Calu3 (cell line): ENCODE measurements around the gene ISYNA1. TPM values are rescaled to one million over a fixed set of nuclear protein-coding genes. Genes with fewer than 3 reads are reported as not detected.

Experiments used
- BruUV-seq: library from RNA; stranded (reverse); fragments of 400-500 nt; replicated peaks from 2 replicates; lab custom pipeline; 2021; lab: Mats Ljungman, UMichigan
- CTCF ChIA-PET: fragments of 300-600 bp; sonication (Branson Sonifier 250); formaldehyde crosslinking; loops from one replicate; lab custom pipeline; 2022; ENCODE audit warnings: antibody characterized with exemption; lab: Charles Lee
- DNase-seq: peaks from one replicate; pipeline ENCODE4 v3.0.0; 2022
- H3K27ac Mint-ChIP-seq: one replicate; pipeline ENCODE4 v1.8.0; 2022; ENCODE audit warnings: mixed read lengths; ENCODE audit not compliant: unreplicated experiment
- H3K27me3 Mint-ChIP-seq: one replicate; pipeline ENCODE4 v1.8.0; 2022; ENCODE audit warnings: mixed read lengths; ENCODE audit not compliant: unreplicated experiment
- H3K36me3 Mint-ChIP-seq: one replicate; pipeline ENCODE4 v1.8.0; 2022; ENCODE audit warnings: mild to moderate bottlenecking, moderate library complexity, mixed read lengths; ENCODE audit not compliant: insufficient read depth, unreplicated experiment
- H3K4me1 Mint-ChIP-seq: one replicate; pipeline ENCODE4 v1.8.0; 2022; ENCODE audit warnings: mild to moderate bottlenecking, low read depth, mixed read lengths; ENCODE audit not compliant: unreplicated experiment
- H3K4me3 Mint-ChIP-seq: one replicate; pipeline ENCODE4 v1.8.0; 2022; ENCODE audit warnings: mild to moderate bottlenecking, low read depth, moderate library complexity, mixed read lengths; ENCODE audit not compliant: unreplicated experiment
- H3K9me3 Mint-ChIP-seq: one replicate; pipeline ENCODE4 v1.8.0; 2022; ENCODE audit warnings: low read depth, mixed read lengths; ENCODE audit not compliant: unreplicated experiment
- intact Hi-C: fragments of 100-400 bp; cut with micrococcal nuclease; formaldehyde crosslinking; loops from one replicate; pipeline ENCODE4 v1.10.0; 2022; ENCODE audit not compliant: unreplicated experiment
- total RNA-seq: library from RNA; stranded (reverse); gene quantifications from 2 replicates; pipeline ENCODE4 v1.2.3, GENCODE V29; 2022
- TF ChIP-seq, protein P1 (sequence below): fragments of 200-600 bp; IDR thresholded peaks from one replicate; pipeline ENCODE4 v1.8.0; 2022; ENCODE audit warnings: antibody characterized with exemption; ENCODE audit not compliant: unreplicated experiment

Gene ISYNA1
- total RNA-seq, 1 experiment from 2014 or later: 94.9 TPM

DNA sequence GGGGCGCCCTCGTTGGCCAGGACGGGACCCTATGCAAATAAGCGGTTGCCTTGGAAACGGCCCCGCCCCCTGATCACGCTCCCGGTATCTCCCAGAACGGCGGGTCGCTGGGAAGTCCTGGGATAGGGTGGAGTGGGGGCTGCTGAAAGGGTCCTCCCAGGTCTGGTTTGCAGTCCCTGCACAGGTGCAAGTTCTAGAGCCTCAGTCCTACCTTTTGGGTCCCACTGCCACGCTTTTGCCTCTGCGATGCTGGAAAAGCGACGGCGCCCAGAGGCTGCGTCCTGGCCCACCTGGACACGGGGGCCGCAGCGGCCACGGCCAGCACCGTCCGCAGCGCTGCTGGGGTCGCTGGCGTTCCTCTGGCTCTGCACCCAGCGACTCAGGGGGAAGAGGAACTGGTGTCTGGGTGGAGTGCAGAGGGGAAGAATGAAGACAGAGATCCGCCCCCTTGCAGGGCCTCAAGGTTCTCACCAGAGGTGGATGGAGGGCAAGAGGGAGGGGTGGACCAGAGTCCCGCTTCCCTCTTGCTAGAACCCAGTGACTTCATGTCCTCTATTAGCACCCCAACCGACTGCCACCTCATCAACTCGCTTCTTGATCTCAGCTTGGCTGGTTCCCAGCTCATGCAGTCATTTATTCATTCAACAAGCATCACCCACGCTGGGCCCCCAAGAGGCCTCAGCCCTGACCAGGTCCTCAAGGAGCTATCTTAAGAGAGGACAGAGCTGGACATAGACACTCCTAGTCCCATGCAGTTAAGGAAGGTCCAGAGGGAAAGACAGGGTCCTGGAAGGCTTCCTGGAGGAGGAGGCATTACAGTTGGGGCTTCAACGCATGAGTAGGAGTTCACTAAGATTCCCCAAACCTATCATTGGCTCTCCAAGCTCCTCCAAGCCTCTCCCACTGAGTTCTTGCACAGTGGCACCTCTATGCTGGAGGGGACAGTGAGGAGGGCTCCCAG is 40.4 kb downstream of the ISYNA1 start, which contains the start of gene LRRC25:
Gene LRRC25, minus strand, starts transcription at position 381 of the 961 bp plus-strand sequence. CDS start 659 bp downstream, outside the sequence.
- CTCF ChIA-PET: no interaction called here
- H3K4me1 Mint-ChIP-seq: peaks cover 13% of the 10 kb centered on the region
- TF ChIP-seq, protein P1, sequence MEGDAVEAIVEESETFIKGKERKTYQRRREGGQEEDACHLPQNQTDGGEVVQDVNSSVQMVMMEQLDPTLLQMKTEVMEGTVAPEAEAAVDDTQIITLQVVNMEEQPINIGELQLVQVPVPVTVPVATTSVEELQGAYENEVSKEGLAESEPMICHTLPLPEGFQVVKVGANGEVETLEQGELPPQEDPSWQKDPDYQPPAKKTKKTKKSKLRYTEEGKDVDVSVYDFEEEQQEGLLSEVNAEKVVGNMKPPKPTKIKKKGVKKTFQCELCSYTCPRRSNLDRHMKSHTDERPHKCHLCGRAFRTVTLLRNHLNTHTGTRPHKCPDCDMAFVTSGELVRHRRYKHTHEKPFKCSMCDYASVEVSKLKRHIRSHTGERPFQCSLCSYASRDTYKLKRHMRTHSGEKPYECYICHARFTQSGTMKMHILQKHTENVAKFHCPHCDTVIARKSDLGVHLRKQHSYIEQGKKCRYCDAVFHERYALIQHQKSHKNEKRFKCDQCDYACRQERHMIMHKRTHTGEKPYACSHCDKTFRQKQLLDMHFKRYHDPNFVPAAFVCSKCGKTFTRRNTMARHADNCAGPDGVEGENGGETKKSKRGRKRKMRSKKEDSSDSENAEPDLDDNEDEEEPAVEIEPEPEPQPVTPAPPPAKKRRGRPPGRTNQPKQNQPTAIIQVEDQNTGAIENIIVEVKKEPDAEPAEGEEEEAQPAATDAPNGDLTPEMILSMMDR: no peak
- no peaks in the 10 kb centered on the region for H3K9me3 Mint-ChIP-seq
- intact Hi-C loops: no loop called here
- no peak within 1 kb of the TSS for H3K27ac Mint-ChIP-seq
- H3K27me3 Mint-ChIP-seq: no peaks in the 10 kb centered on the region
- no peak within 1 kb of the TSS for H3K4me3 Mint-ChIP-seq
- no TSS peak for BruUV-seq
- DNase-seq: no peak
- H3K36me3 Mint-ChIP-seq: peaks cover 10% of the 10 kb centered on the region

DNA sequence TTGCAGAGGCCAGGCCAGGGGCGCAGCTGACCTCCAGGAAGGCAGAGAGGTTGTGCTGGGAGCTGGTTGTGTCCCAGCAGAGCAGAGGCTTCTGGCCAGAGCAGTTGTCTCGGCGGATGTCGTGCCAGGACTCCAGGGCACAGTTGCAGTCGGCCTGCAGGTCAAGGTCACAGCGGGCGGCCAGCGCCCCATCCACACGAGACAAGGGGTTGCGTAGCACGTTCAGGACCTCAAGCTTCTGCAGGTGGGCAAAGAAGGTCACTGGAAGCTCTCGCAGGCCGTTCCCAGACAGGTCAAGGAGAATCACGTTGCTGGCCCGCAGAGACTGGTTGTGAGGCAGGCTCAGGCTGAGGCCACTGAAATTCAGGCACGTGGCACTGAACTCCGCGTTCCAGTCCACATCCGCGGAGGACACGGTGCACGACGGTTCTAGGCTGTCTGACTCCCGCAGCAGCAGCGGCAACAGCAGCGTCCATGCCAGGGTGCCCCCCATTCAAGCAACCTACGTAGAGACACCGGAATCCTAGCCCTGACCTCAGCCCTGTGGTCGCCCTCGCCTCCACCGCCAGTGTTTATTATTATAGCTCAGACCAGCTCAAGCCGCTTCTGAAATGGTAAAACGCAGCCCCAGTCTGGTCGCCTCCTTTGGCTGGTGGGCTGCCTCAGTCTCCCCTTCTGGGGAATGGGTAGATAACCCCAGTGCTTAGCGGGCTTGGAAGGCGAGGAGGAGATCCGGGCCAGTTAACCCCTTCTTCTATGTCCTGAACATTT is 41.3 kb downstream of the ISYNA1 start:
- BruUV-seq: no TSS peak
- H3K4me3 Mint-ChIP-seq: no peak overlapping the region
- no peaks in the 10 kb centered on the region for H3K27me3 Mint-ChIP-seq
- H3K4me1 Mint-ChIP-seq: peaks cover 4% of the 10 kb centered on the region
- intact Hi-C loops: no loop called here
- H3K27ac Mint-ChIP-seq: no peak overlapping the region
- no peaks in the 10 kb centered on the region for H3K9me3 Mint-ChIP-seq
- peaks cover 7% of the 10 kb centered on the region for H3K36me3 Mint-ChIP-seq
- CTCF ChIA-PET: no interaction called here
- TF ChIP-seq, protein P1: no peak
- DNase-seq: no peak

DNA sequence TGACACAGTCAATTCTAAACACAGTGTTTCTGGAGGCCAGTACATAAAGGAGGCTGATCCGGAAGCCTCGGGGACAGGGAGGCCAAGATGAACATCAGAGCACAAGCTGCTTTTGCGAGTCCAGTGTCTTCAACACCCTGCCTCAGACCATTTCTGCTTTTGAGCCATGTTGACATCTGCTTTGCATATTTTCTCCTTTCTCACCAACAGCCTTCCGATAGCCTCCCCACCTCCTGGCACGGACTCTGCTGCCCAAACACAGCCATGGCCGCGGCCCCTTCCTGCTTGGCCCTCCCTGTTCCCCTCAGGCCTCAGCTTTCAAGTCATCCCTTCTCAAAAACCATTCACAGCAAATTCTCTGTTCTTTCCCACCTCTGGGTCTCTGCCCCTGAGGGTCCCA is 44.1 kb downstream of the ISYNA1 start:
- Mint-ChIP-seq H3K27ac (no peak overlapping the region), H3K9me3 (no peaks in the 10 kb centered on the region), H3K27me3 (no peaks in the 10 kb centered on the region), H3K4me1 (peaks cover 22% of the 10 kb centered on the region), H3K4me3 (no peak overlapping the region), H3K36me3 (peaks cover 24% of the 10 kb centered on the region)
- intact Hi-C loops: no loop called here
- no TSS peak for BruUV-seq
- DNase-seq: no peak
- CTCF ChIA-PET: no interaction called here
- TF ChIP-seq, protein P1: no peak

DNA sequence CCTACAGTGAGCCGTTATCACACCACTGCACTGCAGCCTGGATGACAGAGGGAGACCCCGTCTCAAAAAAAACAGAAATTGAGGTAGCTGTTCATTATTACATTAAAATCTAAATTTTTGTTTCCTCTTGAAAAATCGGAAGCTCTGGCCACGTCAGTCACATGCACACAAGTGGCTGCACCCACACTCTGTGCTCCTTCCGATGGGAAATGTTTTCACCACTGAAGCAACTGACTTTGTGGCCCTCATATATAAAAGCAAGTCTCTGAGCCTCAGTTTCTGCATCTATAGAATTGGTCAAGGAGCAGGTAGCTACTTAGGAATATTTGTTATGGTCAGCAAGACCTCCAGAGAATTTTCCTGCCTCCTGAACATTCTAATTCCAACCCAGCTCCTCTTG is 45.0 kb downstream of the ISYNA1 start:
- CTCF ChIA-PET: interaction anchor here (0.7 kb wide), 2 partner anchors 34 to 294 kb away, joined by 3 to 4 read pairs; no protein-coding TSS in a partner anchor

More for the DNA sequence above, 45.0 kb downstream of the ISYNA1 start:
- Mint-ChIP-seq H3K4me1 (peaks cover 22% of the 10 kb centered on the region), H3K4me3 (no peak overlapping the region), H3K27ac (no peak overlapping the region), H3K36me3 (peaks cover 33% of the 10 kb centered on the region), H3K27me3 (no peaks in the 10 kb centered on the region), H3K9me3 (no peaks in the 10 kb centered on the region)
- no peak for DNase-seq
- intact Hi-C loops: no loop called here
- TF ChIP-seq, protein P1: no peak
- no TSS peak for BruUV-seq
